ENCODE data around the gene POU5F2.

POU5F2 gene

GRCh38 chr5:93721071-93721470 is 20.3 kb downstream of the POU5F2 start:
- no peak for DNase-seq (ENCODE audit: low read depth)
- no peak for TF ChIP-seq CTCF (conservative IDR thresholded peaks at IDR 0.05; ENCODE audit: low read depth, low read length)

GRCh38 chr5:93717162-93717561 is 24.2 kb downstream of the POU5F2 start:
- TF ChIP-seq CTCF (conservative IDR thresholded peaks at IDR 0.05; ENCODE audit: low read depth, low read length), result no peak
- no peak overlapping the region for H3K4me3 ChIP-seq (ENCODE audit: low read length)
- DNase-seq (ENCODE audit: low read depth), result peak; percentile 93

More at GRCh38 chr5:93721071-93721470, 20.3 kb downstream of the POU5F2 start:
- no peak overlapping the region for H3K4me3 ChIP-seq (ENCODE audit: low read length)

GRCh38 chr5:93716453-93716852 is 24.9 kb downstream of the POU5F2 start:
- TF ChIP-seq CTCF (conservative IDR thresholded peaks at IDR 0.05; ENCODE audit: low read depth, low read length), result no peak
- no peak for DNase-seq (ENCODE audit: low read depth)
- H3K4me3 ChIP-seq (ENCODE audit: low read length), result no peak overlapping the region

GRCh38 chr5:93715761-93716160 is 25.6 kb downstream of the POU5F2 start:
- no peak for DNase-seq (ENCODE audit: low read depth)
- no peak overlapping the region for H3K4me3 ChIP-seq (ENCODE audit: low read length)
- TF ChIP-seq CTCF (conservative IDR thresholded peaks at IDR 0.05; ENCODE audit: low read depth, low read length), result no peak

- H3K4me3 ChIP-seq (ENCODE audit: low read length), result no peak overlapping the region
- DNase-seq (ENCODE audit: low read depth), result no peak
- no peak for TF ChIP-seq CTCF (conservative IDR thresholded peaks at IDR 0.05; ENCODE audit: low read depth, low read length)
Measured at GRCh38 chr5:93715327-93715726, 26.1 kb downstream of the POU5F2 start.

GRCh38 chr5:93708442-93708841 is 33.0 kb downstream of the POU5F2 start:
- no peak for DNase-seq (ENCODE audit: low read depth)
- TF ChIP-seq CTCF (conservative IDR thresholded peaks at IDR 0.05; ENCODE audit: low read depth, low read length), result no peak

GRCh38 chr5:93705896-93706295 is 35.5 kb downstream of the POU5F2 start:
- no peak for TF ChIP-seq CTCF (conservative IDR thresholded peaks at IDR 0.05; ENCODE audit: low read depth, low read length)

More at GRCh38 chr5:93708442-93708841, 33.0 kb downstream of the POU5F2 start:
- H3K4me3 ChIP-seq (ENCODE audit: low read length), result no peak overlapping the region

More at GRCh38 chr5:93705896-93706295, 35.5 kb downstream of the POU5F2 start:
- H3K4me3 ChIP-seq (ENCODE audit: low read length), result no peak overlapping the region
- no peak for DNase-seq (ENCODE audit: low read depth)
